Stimulated activated CD4-positive, alpha-beta T cell treated with anti-CD3 and anti-CD28 coated beads, Interleukin-1b, Interleukin-23, amount 100 ng/mL, for 24 hours (primary cell): ENCODE measurements around the gene NECTIN1.

Experiments used
- DNase-seq, 4 experiments: peaks; one replicate each; pipeline ENCODE4 v3.0.0-alpha.2; 2020; ENCODE audit warnings: low read depth in 4 of 4, low spot score in 1 of 4

NECTIN1 gene

DNA sequence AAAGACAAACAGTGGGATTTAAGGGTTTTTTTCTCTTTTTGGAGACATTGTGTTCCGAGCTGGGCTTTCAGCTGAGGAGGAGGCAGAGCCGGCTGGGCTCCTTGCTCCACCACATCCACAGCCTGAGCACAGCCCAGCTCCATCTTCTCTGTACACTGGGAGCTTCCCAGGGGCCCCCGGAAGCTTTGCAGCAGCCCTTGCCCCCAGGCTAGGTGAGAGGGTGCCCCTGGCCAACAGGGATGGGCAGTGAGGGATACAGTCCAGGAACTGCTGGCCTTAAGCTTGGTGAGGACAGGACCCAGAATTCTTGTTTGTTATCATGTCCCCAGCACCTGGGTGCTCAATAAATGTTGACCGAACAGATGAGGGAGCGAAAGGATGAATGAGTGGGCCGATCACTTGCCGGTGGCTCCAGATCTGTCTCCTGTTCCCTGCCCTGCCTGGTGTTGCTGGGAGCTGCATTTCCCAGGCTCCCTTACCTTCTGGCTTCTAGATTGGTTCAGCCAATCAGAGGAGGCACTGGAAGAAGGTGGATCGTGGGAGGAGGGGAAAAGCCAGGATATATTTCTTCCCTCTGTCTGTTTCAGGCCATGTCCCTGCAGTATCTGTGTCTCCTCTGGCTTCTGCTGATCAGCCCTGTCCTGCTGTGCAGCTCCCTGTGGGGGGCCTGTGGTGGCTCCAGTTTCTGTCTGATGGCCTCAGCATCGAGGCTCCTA lies 26.5 kb upstream of the NECTIN1 start:
- no peak for DNase-seq

DNA sequence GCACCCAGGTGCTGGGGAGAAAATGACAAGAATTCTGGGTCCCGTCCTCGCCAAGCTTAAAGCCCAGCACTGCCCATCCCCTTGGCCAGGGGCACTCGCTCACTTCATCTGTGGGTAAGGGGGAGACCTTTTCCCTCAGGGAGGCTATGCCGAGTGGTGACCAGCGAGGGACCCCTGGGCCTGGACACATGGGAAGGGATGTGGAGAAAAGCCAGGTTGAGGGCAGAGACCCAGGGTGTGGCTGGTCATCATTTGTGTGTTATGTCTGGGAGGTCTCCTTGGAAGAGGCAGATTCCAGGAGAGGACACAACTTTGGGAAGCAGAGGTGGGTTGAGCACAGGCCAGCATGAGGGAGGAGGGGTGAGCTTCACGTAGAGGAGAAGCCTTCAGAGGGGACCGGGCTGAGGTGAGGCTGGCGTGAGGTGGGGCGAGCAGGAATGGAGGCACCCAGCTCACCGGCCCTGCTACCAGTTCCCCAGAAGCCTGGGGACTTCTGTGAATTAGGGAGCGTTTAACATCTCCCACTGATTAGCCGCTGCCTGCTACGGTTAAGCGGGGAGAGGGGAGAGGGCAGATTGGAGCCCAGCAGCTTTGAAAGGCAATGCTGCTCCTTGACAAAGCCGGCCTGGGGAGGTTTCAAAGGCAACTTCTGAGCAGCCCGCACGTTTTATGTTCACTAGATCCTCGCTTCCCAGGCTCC lies 25.8 kb upstream of the NECTIN1 start:
- no peak for DNase-seq

DNA sequence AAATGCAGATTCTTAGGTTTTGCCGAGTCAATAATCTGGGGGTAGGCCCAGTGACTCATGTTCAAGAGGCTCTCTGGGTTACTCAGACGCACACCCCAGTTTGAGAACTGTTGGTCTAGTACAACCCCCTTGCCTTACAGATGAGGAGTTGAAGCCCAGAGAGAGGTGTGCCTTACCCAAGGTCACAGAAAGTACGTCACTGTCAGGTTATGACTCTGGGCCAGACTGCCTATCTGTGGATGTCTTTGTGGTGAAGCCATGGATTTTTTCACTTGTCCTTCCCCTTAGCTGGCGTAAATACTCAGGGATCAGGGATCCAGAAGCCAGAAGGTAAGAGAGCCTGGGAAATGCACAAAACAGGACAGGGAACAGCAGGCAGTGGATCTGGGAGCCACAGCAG lies 25.2 kb upstream of the NECTIN1 start:
- no peak for DNase-seq

DNA sequence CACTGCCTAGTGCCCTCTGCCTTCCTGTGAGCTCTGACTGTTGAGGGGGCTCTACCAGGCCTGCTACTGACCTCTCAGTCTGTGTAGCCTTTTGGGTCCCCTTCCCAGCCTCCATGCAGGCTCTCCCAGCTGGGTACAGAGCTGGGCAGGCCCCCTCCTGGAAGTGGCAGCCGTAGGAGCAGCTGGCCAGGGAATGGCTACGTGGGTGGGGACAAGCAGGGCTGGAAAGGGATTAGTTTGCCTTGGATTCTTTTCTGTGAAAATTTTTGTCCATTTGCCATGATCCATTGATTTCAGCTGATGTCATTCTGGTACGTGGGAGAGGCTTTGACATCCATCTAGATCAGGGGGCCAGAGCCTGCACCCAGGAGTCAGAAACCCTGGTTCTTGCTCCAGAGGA lies 23.9 kb upstream of the NECTIN1 start:
- no peak for DNase-seq

DNA sequence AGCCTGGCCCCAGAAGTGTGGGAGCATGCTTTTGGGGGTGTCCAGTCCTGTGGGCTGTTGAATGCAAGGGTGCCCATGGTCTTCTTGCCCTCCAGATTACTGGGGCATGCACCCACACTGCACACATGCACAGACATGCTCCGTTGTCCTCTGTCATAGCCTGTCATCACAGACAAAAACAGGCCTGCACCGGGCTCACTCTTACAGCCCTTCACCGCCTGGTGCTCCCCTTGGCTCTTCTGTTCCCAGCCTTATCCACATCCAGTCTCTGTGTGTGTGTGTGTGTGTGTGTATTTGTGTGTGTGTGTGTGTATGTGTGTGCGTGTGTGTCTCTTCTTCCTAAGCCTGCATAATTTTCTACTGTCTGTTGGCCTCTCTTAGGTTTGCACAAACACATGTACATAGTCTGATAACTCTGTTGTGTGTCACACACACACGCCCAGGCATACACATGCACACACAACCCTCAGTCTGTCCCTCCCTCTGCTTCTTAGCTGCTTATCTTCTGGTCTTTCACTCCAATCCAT lies 23.4 kb upstream of the NECTIN1 start:
- DNase-seq: no peak

DNA sequence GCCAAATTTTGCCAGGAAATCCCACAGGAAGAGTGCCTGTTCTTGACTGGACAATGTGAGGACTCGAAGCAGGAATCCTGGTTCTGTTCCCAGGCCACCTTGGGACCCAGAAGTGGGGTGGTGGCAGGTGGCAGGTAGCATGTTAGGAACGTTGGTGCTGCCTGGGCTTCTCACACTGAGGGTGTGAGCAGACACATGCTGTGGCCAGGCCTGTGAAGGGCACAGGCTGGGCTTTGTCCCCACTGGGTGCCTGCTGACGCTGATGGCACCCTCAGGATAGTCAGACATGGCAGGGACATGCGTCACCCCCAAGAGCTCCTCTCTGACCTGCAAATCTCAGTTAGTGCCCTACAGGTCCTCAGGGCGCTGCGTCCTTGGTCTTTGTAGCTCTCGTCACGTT lies 21.1 kb upstream of the NECTIN1 start:
- DNase-seq: no peak

DNA sequence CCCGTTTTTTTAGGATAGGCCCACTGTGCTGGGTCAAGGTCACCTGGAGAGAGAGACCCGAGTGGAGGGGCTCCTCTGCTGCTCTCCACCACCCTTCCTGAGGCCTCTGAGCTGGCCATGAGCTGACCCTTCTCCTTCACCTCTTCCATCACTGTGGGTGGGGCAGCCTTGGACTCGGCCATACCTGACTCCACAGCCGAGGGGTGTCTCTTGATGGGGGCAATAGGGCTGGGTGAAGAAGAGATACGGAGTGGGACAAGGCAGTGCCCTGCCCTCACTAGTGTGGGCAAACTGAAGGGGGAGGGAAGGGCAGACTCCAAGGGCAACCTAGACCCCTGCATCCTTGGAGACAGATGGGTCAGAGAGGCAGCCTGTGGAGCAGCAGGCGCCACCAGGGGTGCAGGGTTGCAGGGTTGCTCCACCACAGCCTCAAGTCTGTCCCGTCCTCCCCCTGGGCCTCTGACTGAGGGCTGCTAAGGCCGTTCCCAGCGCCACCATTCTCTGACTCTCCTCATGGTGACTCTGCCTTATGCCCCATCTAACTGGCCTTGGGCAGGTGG lies 20.1 kb upstream of the NECTIN1 start:
- no peak for DNase-seq

DNA sequence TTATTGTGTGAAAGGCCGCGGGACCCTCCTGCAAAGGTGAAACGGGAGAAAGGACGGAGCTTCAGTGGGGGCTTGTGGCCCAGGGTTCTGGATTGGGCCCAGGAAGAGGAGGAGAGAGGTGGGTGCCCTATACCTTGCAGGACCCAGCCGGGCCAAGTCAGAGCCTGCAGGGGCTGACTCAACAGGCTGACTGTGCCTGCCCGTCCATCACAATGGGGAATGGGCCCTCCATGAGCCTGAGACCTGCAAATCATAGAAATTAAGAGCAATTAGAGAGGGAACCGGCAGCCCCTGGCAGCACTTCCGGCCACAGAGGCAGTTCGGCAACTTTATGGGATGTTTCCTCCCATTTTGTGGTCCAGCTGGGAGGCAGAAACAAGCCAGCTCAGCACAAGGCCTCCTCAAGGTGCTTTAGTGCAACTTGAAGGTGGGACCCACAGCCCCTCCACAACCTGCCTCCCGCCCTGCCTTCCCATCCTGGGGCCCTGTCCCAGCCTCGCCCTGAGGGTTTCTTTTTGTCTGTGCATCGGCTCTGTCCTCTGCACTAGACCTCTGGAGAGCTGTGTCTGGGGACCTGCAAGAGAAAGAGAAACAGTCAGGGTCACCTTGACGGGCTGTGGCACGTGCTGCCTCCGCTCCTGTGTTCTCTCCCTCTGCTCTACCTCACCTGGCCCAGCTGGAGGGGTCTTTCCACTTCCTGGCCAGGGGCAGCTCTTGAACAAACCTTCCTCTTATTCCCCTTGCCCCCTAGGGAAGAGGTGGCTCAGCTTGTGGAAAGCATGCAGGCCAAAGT lies 19.1 kb upstream of the NECTIN1 start:
- DNase-seq: no peak

DNA sequence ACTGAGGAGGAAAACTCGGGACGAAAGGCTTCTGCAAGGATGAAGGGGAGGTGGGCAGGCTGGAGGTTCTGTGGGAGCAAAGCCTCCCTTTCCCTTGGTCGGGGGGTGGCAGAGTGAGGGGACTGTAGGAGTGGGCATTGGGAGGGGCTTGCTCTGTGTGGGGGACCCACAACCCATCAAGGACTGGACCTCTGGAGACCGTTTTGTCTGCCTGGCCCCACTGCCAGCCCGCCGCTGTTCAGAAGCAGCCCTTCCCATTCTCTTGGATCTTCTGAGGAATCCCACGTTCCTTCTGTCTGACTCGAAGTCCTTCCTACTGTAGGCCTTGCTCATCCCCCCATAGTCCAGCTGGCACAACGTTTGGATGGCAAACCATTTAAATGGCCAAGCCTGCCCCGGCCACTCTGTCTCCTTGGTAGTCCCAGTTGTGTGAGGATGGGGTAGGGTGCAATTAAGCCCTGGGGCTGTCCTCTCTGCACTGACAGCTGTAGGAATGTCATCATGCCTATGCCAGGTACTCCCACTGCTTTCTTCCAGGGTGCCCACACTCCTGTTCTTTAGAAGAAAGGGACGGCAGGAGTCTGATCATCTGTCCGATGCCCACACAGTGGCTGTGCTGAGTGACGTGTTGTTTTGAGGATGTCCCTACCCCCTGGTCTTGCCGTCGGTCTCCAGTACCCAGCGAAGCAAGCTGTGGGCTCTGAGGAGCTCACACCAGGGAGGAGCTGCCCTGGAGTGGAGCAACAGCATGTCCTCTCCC lies 17.0 kb upstream of the NECTIN1 start:
- no peak for DNase-seq

DNA sequence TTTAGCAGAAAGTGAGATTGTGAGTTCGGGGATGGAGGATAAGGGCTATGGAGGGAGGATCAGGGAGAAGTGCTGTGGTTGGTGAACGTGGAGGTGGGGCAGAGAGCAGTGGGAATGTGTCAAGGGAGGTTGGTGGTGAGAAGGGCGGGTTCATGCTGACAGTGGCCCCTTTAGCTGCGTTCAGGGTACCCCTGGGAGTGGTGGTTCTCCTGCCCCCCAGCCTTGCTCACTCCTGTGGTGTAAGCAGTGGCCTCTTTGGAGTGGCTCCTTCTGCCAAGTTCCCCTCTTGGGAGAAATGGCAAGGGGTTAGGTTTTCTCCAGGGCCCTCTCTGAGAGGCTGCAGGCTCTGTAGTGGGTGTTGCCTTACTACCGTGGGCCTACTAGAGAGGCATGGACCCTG lies 16.1 kb upstream of the NECTIN1 start:
- DNase-seq: no peak

DNA sequence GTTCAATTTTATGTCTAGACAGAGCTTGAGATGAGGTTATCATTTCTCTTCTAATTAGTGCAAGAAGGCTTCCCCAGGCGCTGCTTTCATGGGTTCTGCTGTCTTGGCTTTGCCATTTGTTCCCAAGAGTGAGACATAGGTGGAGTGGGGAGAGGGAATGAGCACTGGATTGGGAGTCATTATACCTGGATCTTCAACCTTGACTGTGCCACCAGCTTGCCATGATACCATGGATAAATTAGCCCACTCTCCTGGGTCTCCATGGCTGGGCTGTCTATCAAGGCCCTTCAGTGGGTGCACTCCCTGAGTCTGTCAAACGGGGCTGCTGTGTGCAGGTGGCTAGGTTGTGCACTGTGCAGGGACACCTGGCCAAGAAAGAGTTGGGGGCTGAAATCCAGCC lies 15.6 kb upstream of the NECTIN1 start:
- DNase-seq: no peak

DNA sequence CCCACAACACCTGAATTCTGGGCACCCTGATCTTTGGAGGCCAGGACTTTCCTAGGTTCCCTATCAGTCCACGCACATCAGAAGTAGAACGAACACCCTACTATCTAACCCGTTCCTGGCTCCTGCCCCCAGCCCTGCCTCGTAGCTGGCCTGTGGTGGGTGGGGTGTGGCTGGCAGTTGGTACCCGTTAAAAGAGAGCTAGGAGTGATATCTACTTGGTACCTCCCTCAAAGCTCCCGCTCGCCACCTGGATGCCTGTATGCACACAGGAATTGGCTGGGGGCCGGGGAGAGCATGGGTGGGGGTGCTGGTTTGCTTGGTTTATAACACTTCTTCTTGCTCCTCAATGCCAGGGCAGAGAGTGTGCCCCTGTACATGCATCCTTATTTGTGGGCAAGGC lies 14.0 kb upstream of the NECTIN1 start:
- no peak for DNase-seq

DNA sequence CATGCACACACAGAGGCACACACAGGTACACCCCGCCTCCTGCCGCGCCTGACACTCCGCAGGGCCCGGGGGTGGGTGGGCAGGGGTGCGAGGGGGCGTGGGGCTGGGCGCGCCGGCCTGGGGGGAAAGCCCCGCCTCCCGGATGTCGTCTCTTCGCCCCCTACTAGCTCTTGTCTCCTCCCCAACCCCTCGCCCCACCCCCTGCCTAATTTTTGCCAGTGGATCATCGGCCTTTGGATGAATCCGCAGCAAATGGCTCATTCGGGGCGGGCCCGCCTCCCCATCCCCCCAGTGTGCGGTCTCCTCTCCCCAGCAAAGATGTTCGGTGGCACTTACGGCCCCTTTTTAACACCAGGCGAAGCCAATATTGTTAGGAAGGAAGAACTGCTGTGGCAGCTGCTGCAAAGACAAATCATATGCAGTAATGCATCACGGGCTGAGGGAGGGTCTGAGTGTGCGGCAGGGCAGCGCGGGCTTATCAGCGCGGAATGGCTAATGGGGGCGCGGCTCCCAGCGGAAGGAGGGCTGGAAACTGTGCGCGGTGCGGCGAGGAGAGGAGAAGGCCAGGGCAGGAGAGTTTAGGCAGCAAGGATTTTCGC lies 13.4 kb upstream of the NECTIN1 start:
- no peak for DNase-seq

DNA sequence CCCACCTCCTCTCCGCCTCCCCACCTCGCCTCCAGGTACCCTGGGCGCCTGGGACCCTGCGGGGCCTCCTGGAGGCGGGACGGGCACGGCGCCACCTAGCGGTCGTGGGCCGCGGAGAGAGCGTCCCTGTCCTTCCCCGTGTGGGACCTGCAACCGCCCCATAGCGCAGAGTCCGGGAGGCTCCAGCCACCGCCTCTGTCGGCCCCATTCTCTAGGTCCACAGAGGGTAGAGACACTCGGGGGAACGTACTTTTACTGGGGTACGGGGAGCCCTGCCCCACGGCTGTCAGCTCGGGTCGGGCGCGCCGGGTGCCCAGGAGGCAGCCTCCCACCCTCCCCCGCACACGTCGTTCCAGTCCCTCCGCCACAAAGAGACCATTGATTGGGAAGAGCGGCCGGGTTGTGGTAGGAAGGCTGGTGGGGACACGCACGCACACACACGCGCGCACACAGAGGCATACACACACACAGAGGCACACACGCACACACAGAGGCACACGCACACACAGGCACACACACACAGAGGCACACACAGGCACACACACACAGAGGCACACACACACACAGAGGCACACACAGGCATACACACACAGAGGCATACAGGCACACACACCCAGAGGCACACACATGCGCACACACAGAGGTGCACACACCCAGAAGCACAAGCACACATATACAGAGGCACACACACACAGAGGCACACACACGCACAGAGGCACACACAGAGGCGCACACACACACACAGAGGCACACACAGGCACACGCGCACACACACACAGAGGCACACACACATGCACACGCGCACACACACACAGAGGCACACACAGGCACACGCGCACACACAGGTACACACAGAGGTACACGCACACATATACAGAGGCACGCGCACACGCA lies 12.6 kb upstream of the NECTIN1 start:
- DNase-seq: peak; percentile 31 to 43 (median 40)

DNA sequence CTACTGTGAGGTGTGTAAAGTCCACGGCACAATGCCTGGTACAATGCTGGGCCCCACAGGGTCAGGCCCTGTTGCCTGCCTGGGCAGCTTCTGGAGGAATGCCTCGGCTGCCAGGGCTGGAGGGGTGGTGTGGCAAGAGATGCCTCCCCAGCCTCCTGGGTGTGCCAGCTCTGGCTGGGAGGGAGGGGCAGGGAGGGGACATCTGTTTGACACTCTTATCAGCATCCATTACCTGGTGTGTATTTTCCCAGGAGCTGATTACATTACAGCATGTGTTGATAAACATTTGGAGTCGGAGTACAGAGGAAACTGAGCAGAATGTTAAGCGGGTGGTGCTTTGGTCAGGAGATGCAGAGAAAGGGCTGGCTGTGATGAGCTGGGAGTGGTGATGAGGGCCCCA lies 11.0 kb upstream of the NECTIN1 start:
- DNase-seq: no peak

DNA sequence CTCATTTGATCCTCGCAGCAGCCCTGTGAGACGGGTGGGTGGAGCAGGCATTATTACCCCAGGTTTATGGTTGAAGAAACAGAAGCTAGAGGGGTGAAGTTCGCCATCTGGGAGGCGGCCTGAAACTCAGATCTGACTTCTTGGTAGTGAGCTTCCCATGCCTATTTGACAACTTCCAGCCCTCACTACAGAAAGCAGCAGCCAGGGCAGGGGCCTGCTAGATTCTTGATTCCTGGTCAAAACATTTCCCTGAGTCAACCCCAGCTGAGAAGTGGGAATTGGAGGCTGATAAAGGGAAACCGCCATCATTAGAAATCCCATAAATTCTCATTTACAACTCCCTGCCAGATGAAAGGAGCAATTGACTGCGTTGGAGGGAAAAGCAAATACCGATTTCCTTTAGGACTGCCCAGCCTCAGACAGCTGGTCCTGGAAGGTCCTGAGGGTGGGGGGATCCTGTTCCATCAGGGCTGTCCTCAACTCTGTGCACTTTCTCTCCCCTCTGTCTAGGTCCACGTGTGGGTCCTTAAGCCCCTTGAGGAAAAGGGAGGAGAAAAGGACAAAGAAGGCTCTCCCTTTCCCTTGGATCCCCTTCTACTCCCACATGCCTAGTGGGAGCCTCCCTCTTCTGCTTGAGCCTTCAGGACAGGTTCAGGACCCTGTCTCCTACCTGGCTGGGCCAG lies 10.2 kb upstream of the NECTIN1 start:
- DNase-seq: no peak

DNA sequence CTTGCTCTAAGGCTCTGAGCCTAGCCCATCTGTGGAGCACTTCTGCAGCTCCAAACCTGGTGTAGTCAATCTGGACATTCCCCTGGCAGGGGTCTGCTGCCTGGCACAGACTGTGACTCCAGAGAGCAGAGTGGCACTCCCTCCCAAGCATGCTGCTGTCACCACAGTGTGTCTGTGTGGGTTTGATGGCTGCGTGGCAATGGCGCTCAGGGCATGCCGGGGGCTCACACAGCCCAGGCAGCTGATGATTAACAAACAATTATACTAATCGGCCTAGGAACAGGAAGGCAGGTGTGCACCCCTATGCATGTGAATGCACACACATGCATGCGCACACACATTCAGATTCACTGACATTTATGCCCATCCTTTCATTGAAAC lies 9.0 kb upstream of the NECTIN1 start:
- no peak for DNase-seq

DNA sequence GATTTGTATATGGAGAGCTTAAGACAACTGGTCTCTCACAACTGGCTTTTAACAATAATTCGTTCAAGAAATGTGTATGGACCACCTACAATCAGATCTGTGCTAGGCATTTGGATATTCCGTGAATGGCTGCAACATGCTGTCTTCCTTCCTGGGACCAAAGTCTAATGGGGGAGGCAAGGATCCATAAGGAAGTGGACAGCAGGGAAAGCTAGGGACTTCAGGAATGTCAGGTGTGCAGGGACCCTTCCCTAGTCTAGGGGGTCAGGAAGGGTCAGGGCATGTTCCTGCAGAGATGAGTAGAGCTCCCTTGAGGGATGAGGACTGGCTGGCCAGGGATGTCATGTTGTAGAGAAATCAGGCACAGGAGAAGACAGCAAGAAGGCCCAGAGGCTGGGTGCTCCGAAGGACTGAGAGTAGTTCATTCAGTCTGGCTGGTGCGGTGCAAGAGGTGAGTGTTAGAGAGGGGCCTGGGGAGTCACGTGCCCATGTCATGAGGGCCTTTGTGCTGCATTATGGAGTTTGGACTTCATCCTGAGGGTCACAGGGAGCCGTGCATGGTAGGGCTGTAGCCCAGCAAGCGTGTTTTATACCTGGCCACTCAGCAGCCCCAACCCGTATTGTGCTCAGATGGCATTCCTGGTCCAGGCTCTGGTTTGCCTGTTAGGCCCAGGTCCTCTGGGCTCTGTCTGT lies 8.5 kb upstream of the NECTIN1 start:
- DNase-seq: no peak
